OCI-LY7 (cell line): Measurements from ENCODE around the gene MMP15. TPM values are rescaled to one million over a fixed set of nuclear protein-coding genes. Genes with fewer than 3 reads are reported as not detected.

Experiments used
- BruUV-seq: library from RNA; stranded (reverse); fragments of 400-500 nt; replicated peaks from 2 replicates; lab custom pipeline; 2021; lab: Mats Ljungman, UMichigan
- CTCF ChIA-PET: fragments of 300-600 bp; sonication (Branson Sonifier 250); formaldehyde crosslinking; loops from one replicate; lab custom pipeline; 2022; ENCODE audit warnings: antibody characterized with exemption; ENCODE audit not compliant: unreplicated experiment; lab: Charles Lee
- POLR2A ChIA-PET: fragments of 300-600 bp; sonication (Branson Sonifier 250); formaldehyde crosslinking; loops from one replicate; lab custom pipeline; 2022; ENCODE audit warnings: antibody characterized with exemption; lab: Charles Lee
- DNase-seq: peaks from one replicate; pipeline ENCODE4 v3.0.0-alpha.2; 2015; ENCODE audit warnings: low spot score
- H2AFZ ChIP-seq: fragments of 200-600 bp; sonication (generic), shearing (Covaris generic); 2 replicates; pipeline ENCODE4 v1.6.1; 2014; ENCODE audit warnings: mild to moderate bottlenecking, antibody characterized with exemption, low read length, moderate library complexity
- H3K27ac ChIP-seq: fragments of 200-600 bp; sonication (generic); 2 replicates; pipeline ENCODE4 v1.5.1; 2014; ENCODE audit warnings: mixed run types, low read depth, mild to moderate bottlenecking, moderate library complexity, low read length, inconsistent platforms; ENCODE audit not compliant: poor library complexity, severe bottlenecking
- H3K36me3 ChIP-seq: fragments of 200-600 bp; sonication (generic); 2 replicates; pipeline ENCODE4 v1.6.1; 2014; ENCODE audit warnings: mild to moderate bottlenecking, antibody characterized with exemption, low read length, moderate library complexity, mixed read lengths; ENCODE audit not compliant: insufficient read depth
- H3K4me1 ChIP-seq: fragments of 200-600 bp; sonication (generic); 2 replicates; pipeline ENCODE4 v1.5.1; 2014; ENCODE audit warnings: mild to moderate bottlenecking, low read length; ENCODE audit not compliant: insufficient read depth, poor library complexity, severe bottlenecking
- H3K4me2 ChIP-seq: fragments of 200-600 bp; sonication (generic); 2 replicates; pipeline ENCODE4 v1.6.1; 2014; ENCODE audit warnings: mild to moderate bottlenecking, low read length
- H3K4me3 ChIP-seq: fragments of 200-600 bp; sonication (generic); 2 replicates; pipeline ENCODE4 v1.5.1; 2014; ENCODE audit warnings: mild to moderate bottlenecking, low read depth, low read length; ENCODE audit not compliant: poor library complexity, severe bottlenecking
- H3K79me2 ChIP-seq: fragments of 200-600 bp; sonication (generic); 2 replicates; pipeline ENCODE4 v1.6.1; 2016; ENCODE audit warnings: low read depth, mild to moderate bottlenecking, low read length, moderate library complexity, mixed read lengths; ENCODE audit not compliant: insufficient read depth
- H3K9me2 ChIP-seq: fragments of 200-600 bp; sonication (generic); 2 replicates; pipeline ENCODE4 v1.6.1; 2016; ENCODE audit warnings: mild to moderate bottlenecking, low read length, mixed read lengths; ENCODE audit not compliant: insufficient read depth
- H3K9me3 ChIP-seq: fragments of 200-600 bp; sonication (generic); 2 replicates; pipeline ENCODE4 v1.6.1; 2014; ENCODE audit warnings: mild to moderate bottlenecking, mixed run types, low read length, mixed read lengths
- H4K20me1 ChIP-seq: fragments of 200-600 bp; sonication (generic); 2 replicates; pipeline ENCODE4 v1.6.1; 2014; ENCODE audit warnings: mild to moderate bottlenecking, antibody characterized with exemption, low read length, moderate library complexity, mixed read lengths; ENCODE audit not compliant: insufficient read depth
- CTCF ChIP-seq: fragments of 200-600 bp; sonication (generic); conservative IDR thresholded peaks from 2 replicates; pipeline ENCODE4 v1.5.1; 2014; ENCODE audit warnings: mild to moderate bottlenecking, antibody characterized with exemption, low read length, moderate library complexity, mixed read lengths
- EZH2phosphoT487 ChIP-seq: fragments of 200-600 bp; sonication (generic); IDR thresholded peaks from 2 replicates; pipeline ENCODE4 v1.6.1; 2018; ENCODE audit warnings: low read depth, borderline replicate concordance, mild to moderate bottlenecking, mixed run types, antibody characterized with exemption, low read length, moderate library complexity, mixed read lengths
- intact Hi-C: fragments of 100-400 bp; cut with micrococcal nuclease; formaldehyde crosslinking; loops from one replicate; pipeline ENCODE4 v1.10.0; 2022; ENCODE audit not compliant: unreplicated experiment
- total RNA-seq, 2 experiments: library from RNA; depleted of rRNA in 1 of 2; stranded (reverse); fragments of >200 nt in 1 of 2; shearing (Covaris generic) in 1 of 2; gene quantifications; 2 replicates each; pipeline ENCODE4 v1.2.3, GENCODE V29; 2014 to 2022

Gene MMP15
- total RNA-seq, 2 experiments from 2014 or later = 0.21 TPM; not detected in 1

- TF ChIP-seq CTCF (no peak), EZH2phosphoT487 (no peak)
- Histone ChIP-seq H3K36me3 (no peaks in the 10 kb centered on the region), H3K79me2 (no peaks in the 10 kb centered on the region), H3K4me2 (no peak overlapping the region), H4K20me1 (no peaks in the 10 kb centered on the region), H3K4me3 (no peak overlapping the region), H2AFZ (no peak overlapping the region), H3K27ac (no peak overlapping the region), H3K4me1 (no peaks in the 10 kb centered on the region), H3K9me3 (no peaks in the 10 kb centered on the region), H3K9me2 (no peaks in the 10 kb centered on the region)
- ChIA-PET POLR2A (no interaction called here), CTCF (no interaction called here)
- no peak for DNase-seq
- no TSS peak for BruUV-seq
- intact Hi-C loops = no loop called here
These were observed 31.0 kb downstream of the MMP15 start for GRCh38 chr16:58056580-58056979.

GRCh38 chr16:58057121-58057520 is 31.6 kb downstream of the MMP15 start:
- H3K4me1 ChIP-seq = no peaks in the 10 kb centered on the region
- H3K4me2 ChIP-seq = no peak overlapping the region
- no peaks in the 10 kb centered on the region for H3K9me2 ChIP-seq
- TF ChIP-seq EZH2phosphoT487 (no peak), CTCF (no peak)
- H4K20me1 ChIP-seq = no peaks in the 10 kb centered on the region
- POLR2A ChIA-PET = no interaction called here
- no peak overlapping the region for H3K4me3 ChIP-seq
- no TSS peak for BruUV-seq
- H3K36me3 ChIP-seq = no peaks in the 10 kb centered on the region
- no peak overlapping the region for H2AFZ ChIP-seq
- no peaks in the 10 kb centered on the region for H3K9me3 ChIP-seq
- DNase-seq = no peak
- H3K27ac ChIP-seq = no peak overlapping the region
- intact Hi-C loops = no loop called here
- H3K79me2 ChIP-seq = no peaks in the 10 kb centered on the region
- CTCF ChIA-PET = no interaction called here

- ChIA-PET POLR2A (no interaction called here), CTCF (no interaction called here)
- Histone ChIP-seq H2AFZ (no peak overlapping the region), H3K4me2 (no peak overlapping the region), H3K4me3 (no peak overlapping the region), H3K9me3 (no peaks in the 10 kb centered on the region), H3K4me1 (no peaks in the 10 kb centered on the region), H3K36me3 (no peaks in the 10 kb centered on the region), H3K27ac (no peak overlapping the region), H3K79me2 (no peaks in the 10 kb centered on the region), H4K20me1 (no peaks in the 10 kb centered on the region), H3K9me2 (no peaks in the 10 kb centered on the region)
- no peak for DNase-seq
- BruUV-seq = no TSS peak
- TF ChIP-seq EZH2phosphoT487 (no peak), CTCF (no peak)
- intact Hi-C loops = no loop called here
These were observed 32.2 kb downstream of the MMP15 start for GRCh38 chr16:58057784-58058183.
